COR-L47 (cell line): ENCODE results near the gene TMUB2.
A peak's percentile ranks its signal among the peaks of the same experiment; 100 is the strongest.
"Not testable (repeated sequence)": the region's sequence is repeated elsewhere in the genome, so short reads cannot be mapped to it uniquely, and the experiment has no call there.

ENCODE experiments used
- DNase-seq: peaks from one replicate; lab custom pipeline; 2025; lab: John Stamatoyannopoulos, UW

The TMUB2 gene

GRCh38 chr17:44186307-44187130, at the start of gene TMUB2:
TSS of gene TMUB2 (plus strand) at chr17:44186972. CDS start at chr17:44187709, 737 bp downstream.
- DNase-seq: peak; percentile 99

GRCh38 chr17:44137891-44138709, 48.7 kb upstream of the TMUB2 start:
- DNase-seq: peak; percentile 91

- not testable (repeated sequence) for DNase-seq
Observed at GRCh38 chr17:44143921-44144320, 42.9 kb upstream of the TMUB2 start.

- DNase-seq: no peak
Observed at GRCh38 chr17:44144966-44145739, 41.6 kb upstream of the TMUB2 start.

- DNase-seq: no peak
Observed at GRCh38 chr17:44146375-44147346, 40.1 kb upstream of the TMUB2 start.

GRCh38 chr17:44147812-44148211, 39.0 kb upstream of the TMUB2 start:
- no peak for DNase-seq

- not testable (repeated sequence) for DNase-seq
Observed at GRCh38 chr17:44149066-44149465, 37.7 kb upstream of the TMUB2 start.

- DNase-seq: no peak
Observed at GRCh38 chr17:44149750-44150329, 36.9 kb upstream of the TMUB2 start.

GRCh38 chr17:44152875-44153274, 33.9 kb upstream of the TMUB2 start:
- DNase-seq: no peak

GRCh38 chr17:44155488-44155887, 31.3 kb upstream of the TMUB2 start:
- peak; percentile 29 for DNase-seq

- DNase-seq: no peak
Observed at GRCh38 chr17:44159519-44160210, 27.1 kb upstream of the TMUB2 start.

- no peak for DNase-seq
Observed at GRCh38 chr17:44164476-44164875, 22.3 kb upstream of the TMUB2 start.

- no peak for DNase-seq
Observed at GRCh38 chr17:44167181-44167861, 19.5 kb upstream of the TMUB2 start.

- no peak for DNase-seq
Observed at GRCh38 chr17:44170135-44170498, 16.7 kb upstream of the TMUB2 start.

- no peak for DNase-seq
Observed at GRCh38 chr17:44170499-44171201, 16.1 kb upstream of the TMUB2 start, which contains the start of gene ASB16. TSS of gene ASB16 (plus strand) at chr17:44170704. CDS start at chr17:44170790, 86 bp downstream.

GRCh38 chr17:44171931-44172455, 14.8 kb upstream of the TMUB2 start:
- DNase-seq: no peak

GRCh38 chr17:44174427-44174826, 12.3 kb upstream of the TMUB2 start:
- DNase-seq: no peak

- no peak for DNase-seq
Observed at GRCh38 chr17:44176257-44176656, 10.5 kb upstream of the TMUB2 start.
